ENCODE results near the gene ATXN7L3B.

ATXN7L3B gene

DNA sequence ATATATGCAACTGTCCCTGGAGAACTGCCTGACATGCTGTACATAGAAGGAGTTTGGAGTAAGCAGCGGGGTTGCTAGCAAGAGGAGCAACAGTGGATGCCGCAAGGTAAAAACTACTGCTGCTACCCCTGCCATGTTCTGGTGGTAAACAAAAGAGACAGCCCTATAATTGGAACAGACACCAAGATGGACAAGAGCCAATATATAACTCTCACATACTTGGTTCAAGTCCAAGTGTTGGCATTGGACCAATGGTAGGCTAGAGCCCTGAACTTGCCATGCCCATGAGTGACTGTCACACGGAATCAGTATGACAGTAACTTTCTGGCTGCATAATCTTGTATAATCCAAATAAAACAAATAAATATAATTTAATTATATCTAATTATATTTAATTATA lies 13.7 kb downstream of the ATXN7L3B start:
- DNase-seq (ENCODE audit: low read depth in 3 of 3) = no peak

DNA sequence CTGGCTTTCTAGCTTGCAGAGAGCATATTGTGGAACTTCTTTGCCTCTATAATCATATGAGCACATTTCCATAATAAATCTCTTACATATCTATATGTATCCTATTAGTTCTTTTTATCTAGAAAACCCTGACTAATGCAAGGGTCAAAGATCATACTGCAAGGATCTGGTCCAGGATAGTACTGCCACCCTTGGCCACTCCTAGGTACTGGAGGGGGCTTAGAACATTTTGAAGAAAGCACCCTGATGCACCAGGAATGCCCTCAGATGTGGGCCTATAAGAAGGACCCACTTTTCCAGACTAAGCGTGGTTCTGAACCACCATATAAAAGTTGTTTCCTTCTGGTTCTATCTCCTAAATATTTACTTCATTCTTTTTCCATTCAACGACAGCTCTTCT lies 14.6 kb downstream of the ATXN7L3B start:
- no peak for DNase-seq (ENCODE audit: low read depth in 3 of 3)

DNA sequence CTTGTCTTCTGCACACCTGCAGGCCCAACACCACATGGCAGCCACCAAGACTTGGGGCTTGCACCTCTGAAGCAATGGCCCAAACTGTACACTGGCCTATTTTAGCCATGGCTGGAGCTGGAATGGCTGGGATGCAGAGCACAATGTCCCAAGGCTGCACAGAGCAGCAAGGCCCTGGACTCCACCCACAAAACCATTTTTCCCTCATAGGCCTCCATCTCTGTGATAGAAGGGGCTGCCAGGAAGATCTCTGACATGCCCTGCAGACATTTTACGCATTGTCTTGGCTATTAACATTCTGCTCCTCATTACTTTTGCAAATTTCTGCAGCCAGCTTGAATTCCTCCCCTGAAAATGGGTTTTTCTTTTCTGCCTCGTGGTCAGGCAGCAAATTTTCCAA lies 22.1 kb downstream of the ATXN7L3B start:
- DNase-seq (ENCODE audit: low read depth in 3 of 3) = no peak

DNA sequence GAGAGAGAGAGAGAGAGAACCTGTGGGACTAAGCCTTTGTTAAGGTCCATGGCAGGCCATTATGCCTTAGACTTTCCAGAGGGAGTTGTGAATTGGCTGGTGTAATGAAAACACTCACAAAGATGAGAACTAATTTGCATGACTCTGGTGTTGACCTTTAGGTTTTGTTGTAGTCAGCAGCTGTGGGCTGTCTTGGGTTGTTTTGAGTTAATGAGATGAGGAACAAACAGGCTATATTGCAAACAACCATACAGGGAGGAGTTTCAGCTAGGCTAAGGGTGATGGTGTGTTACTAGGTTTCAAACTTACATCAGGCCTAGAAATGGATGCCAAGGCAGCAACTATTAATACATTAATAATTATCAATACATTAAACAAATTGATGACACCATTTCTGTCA lies 26.3 kb downstream of the ATXN7L3B start:
- DNase-seq (ENCODE audit: low read depth in 3 of 3) = no peak

DNA sequence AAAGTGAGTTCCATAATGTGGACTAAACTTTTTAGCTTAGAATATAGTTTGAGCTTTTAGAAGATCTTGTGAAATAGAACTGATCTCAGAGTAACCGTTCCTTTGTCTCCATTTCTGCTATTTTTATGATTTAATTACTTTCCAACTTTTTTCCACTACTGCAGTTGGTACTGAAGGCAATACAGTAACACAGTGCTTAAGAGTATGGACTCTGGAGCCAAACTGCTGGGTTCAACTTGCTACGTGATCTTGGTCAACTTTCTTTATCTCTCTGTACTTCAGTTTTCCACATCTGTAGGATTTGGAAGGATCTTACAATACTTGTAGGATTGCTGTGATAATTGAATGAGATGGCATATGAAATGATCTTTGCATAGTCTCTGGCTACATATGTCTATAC lies 40.9 kb downstream of the ATXN7L3B start:
- DNase-seq (ENCODE audit: low read depth in 3 of 3) = no peak

DNA sequence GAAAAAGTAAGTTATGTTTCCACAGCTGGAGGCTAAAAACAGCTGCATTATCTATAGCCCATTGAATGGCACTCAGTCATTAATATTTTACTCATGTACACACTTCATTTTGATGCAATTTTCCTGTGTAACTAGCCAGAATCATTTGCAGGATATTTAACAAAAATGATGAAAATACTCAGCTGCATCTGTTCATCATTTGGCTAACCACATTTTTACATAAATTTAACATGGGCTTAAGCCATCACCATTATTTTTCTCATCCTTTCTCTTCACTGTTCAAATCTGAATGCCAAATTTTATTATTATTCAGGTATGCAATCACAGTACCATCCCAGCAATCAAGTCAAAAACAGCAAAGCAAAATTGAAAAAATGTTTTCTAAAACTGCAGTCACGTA lies 41.8 kb downstream of the ATXN7L3B start:
- no peak for DNase-seq (ENCODE audit: low read depth in 3 of 3)

DNA sequence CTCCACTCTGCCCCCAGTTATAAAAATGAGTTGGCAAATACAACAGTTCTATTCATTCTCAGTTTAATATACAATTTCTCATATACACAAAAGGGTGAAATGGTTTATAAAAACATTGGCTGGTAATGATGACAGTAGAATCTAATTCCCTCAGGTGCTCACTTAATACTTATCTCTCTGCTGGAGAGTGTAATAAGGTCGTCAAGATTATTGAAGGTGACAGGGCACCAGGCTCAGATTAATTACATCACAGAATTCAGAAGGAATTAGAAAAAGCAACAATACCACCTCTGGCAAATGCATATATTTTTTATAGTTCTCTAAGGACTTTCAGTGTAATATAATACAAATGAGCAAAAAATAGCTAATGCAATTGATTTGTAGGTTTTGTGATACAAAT lies 42.3 kb downstream of the ATXN7L3B start:
- DNase-seq (ENCODE audit: low read depth in 3 of 3) = no peak

DNA sequence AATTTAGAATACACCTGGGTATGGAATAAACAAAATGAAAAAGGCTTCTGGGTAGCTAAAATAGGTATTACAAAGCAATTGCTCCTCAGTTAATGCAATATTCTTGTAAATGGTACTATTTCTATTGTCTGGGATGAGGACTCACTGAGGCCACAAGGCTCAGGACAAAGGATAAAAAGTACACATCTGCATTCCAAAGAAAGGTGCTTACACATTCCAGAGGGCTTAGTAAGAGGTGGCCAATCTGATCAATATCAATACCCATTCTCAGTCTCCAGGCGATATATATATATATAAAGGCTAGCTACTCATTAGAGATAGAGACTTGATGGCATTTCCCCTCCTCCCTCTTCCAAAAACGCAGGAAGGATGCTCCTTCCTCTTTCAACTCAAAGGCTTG lies 43.8 kb downstream of the ATXN7L3B start:
- DNase-seq (ENCODE audit: low read depth in 3 of 3) = no peak

DNA sequence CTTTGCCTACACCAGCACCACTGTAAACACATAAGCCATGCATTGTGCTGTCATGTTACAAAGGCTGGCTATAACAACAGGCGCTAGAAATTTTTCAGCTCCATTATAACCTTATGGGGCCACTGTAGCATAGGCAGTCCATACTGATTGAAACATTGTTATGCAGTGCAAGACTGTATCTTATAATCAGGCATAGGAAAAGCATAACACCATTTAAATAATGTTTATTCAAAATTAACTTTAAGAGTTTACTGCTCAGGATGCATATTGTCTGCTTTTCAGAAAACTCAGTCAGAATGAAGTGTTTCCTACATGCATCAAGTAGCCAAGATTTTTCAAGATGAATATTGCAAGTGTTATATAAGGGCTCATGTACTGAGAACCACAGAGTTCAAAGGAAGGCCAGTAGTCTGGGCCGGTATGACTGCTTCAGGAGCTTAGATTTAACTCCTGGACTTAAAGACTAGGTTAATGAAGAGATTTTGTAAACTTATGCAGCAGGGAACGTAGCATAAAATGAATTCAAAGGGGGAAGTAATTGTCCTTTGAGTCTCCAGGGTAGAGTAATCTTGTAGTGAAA lies 46.9 kb downstream of the ATXN7L3B start:
- DNase-seq (ENCODE audit: low read depth in 3 of 3) = no peak

DNA sequence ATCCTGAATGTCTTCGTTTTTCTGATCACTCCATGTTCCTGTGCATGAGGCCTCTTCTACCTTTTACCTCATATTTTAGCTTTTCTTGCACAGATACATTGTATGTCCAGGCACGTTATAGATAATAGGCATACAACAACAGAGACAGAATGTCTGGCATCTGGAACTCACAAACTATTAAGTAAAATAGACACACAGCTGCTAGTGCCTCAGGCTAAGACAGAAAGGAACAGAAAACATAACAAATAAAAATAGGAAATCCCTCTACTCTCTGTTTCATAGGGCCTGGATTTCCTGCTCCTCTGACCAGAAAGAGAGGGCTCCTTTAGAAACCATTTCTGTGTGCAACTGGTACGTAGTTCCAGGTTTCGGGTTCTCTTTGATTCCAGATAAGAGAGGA lies 48.6 kb downstream of the ATXN7L3B start:
- no peak for DNase-seq (ENCODE audit: low read depth in 3 of 3)
